Measurements from ENCODE around the gene MAST1.
"Not testable (repeated sequence)": the region's sequence is repeated elsewhere in the genome, so short reads cannot be mapped to it uniquely, and the experiment has no call there.

- TF ChIP-seq, protein P1, sequence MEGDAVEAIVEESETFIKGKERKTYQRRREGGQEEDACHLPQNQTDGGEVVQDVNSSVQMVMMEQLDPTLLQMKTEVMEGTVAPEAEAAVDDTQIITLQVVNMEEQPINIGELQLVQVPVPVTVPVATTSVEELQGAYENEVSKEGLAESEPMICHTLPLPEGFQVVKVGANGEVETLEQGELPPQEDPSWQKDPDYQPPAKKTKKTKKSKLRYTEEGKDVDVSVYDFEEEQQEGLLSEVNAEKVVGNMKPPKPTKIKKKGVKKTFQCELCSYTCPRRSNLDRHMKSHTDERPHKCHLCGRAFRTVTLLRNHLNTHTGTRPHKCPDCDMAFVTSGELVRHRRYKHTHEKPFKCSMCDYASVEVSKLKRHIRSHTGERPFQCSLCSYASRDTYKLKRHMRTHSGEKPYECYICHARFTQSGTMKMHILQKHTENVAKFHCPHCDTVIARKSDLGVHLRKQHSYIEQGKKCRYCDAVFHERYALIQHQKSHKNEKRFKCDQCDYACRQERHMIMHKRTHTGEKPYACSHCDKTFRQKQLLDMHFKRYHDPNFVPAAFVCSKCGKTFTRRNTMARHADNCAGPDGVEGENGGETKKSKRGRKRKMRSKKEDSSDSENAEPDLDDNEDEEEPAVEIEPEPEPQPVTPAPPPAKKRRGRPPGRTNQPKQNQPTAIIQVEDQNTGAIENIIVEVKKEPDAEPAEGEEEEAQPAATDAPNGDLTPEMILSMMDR (conservative IDR thresholded peaks at IDR 0.05; ENCODE audit: low read length), result not testable (repeated sequence)
- not testable (repeated sequence) for TF ChIP-seq EZH2phosphoT487 (IDR thresholded peaks at IDR 0.05; ENCODE audit: borderline replicate concordance)
These were observed 20.5 kb upstream of the MAST1 start for GRCh38 chr19:12817810-12818209.
